MV-4-11 (cell line): ENCODE data around the gene FLT3LG.
"Not testable (repeated sequence)": the region's sequence is repeated elsewhere in the genome, so short reads cannot be mapped to it uniquely, and the experiment has no call there.

Experiments
- DNase-seq: peaks from one replicate; lab custom pipeline; 2025; lab: John Stamatoyannopoulos, UW

FLT3LG gene

DNA sequence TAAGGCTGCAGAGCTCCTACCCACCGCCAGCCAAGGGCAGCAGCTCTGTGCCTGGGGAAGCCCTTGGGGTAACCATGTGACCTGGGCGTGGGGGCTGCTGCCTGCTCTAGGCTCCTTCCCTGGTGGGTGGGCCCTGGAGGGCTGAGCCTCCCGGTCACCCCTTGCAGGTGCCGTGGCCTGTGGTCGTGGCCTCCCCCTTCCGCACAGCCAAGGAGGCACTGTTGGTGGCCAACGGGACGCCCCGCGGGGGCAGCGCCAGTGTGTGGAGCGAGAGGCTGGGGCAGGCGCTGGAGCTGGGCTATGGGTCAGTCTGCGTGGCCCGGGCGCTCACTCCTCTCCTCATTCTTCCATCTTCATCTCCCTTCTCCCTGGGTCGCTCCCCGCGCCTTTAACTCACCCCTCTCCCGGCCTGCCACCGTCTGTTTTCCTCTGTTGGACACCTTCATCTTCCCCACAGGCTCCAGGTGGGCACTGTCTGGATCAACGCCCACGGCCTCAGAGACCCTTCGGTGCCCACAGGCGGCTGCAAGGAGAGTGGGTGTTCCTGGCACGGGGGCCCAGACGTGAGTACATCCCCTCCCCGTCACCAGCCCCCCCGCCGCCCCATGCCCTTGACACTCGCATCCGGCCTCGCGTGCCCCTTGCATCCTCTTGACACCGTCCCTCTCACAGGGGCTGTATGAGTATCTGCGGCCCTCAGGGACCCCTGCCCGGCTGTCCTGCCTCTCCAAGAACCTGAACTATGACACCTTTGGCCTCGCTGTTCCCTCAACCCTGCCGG is 9.9 kb upstream of the FLT3LG start:
- no peak for DNase-seq

DNA sequence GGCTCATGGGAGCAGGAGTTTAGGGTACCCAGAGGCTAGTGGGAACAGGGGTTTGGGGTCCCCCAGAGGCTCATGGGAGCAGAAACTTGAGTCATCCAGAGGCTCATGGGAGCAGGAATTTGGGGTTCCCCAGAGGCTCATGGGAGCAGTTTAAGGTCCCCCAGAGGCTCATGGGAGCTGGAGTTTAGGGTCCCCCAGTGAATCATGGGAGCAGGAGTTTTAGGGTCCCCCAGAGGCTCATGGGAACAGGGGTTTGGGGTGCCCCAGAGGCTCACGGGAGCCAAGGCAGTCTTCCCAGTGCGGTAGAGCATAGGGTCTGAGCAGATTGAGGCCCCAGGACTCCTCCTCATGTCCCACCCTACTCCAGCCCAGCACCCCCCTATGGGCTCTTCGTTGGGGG is 8.6 kb upstream of the FLT3LG start:
- no peak for DNase-seq

DNA sequence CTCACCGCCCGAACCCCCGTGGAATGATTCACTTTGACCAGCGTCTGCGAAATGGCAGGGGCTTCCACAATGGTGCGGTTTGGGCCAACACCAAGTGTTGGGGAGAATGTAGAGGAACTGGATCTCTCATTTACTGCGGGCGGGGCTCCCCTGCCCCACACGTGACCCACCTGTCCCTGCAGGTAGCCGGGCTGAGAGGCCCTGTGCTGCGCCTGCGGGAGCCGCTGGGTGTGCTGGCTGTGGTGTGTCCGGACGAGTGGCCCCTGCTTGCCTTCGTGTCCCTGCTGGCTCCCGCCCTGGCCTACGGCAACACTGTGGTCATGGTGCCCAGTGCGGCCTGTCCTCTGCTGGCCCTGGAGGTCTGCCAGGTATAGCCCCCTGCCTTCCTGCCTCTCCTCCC is 5.8 kb upstream of the FLT3LG start:
- DNase-seq: no peak

DNA sequence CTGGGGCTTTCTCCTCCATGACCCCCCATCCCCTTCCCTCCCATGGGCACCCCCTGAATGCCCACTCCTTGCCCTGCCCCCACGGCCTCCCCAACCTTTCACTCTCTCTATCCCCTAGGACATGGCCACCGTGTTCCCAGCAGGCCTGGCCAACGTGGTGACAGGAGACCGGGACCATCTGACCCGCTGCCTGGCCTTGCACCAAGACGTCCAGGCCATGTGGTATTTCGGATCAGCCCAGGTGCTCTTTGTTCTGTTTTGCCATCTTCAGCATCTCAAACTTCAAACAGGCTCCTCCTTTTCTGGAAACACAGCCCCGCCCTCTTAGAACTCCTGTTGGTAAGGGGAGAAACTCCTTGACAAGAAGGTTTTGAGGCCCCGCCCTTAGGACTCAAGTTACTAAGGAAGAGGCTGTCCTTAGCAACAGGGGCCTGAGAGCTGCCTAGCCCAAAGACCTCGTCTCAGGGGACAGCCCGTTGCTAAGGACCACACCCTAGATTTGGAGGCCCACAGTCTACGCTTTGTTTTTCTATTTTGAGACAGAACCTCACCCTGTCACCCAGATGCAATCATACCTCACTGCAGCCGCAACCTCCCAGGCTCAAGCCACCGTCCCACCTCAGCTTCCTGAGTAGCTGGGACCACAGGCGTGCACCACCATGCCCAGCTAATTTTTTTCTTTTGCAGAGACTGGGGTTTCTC is 5.1 kb upstream of the FLT3LG start:
- peak; percentile 80 for DNase-seq

DNA sequence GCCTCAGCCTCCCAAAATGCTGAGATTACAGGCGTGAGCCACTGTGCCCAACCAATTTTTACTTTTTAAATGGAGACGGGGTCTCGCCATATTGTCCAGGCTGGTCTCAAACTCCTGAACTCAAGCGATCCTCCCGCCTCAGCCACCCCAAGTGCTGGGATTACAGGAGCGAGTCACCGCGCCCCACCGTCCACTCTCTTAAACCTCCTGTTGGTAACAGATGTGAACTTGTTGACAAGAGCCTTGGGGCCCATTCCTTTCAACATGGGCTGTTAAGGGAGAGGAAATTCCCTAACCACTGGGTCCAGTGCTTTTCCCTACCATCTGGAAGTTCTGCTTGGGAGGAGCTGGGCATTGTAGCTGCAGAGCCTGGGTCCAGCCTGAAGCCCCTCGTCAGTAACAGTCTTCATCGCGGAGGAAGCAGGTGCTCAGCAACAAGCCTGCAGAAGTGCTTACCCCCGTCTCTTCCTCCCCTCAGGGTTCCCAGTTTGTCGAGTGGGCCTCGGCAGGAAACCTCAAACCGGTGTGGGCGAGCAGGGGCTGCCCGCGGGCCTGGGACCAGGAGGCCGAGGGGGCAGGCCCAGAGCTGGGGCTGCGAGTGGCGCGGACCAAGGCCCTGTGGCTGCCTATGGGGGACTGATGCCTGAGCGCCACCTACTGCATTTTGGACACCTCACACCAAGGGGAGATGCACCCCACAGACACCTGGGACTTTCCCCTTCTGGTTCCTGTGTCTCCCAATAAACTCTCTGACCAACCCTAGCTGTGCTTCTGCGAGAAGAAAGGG is 4.0 kb upstream of the FLT3LG start:
- DNase-seq: peak; percentile 50

DNA sequence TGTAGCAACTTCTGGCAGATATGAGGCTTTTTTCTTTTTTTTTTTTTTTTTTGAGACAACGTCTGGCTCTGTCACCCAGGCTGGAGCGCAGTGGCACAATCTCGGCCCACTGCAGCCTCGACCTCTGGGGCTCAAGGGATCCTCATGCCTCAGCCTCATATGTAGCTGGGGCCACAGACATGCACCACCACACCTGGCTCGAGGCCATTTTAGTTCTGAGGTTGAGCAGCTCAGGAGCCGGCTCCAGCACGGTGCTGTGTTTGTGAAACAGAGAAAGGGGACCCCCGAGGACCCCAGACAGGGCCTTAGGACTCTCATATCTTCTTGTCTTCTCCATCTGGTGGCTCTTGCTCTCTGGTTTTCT is 3.4 kb upstream of the FLT3LG start:
- DNase-seq: no peak

DNA sequence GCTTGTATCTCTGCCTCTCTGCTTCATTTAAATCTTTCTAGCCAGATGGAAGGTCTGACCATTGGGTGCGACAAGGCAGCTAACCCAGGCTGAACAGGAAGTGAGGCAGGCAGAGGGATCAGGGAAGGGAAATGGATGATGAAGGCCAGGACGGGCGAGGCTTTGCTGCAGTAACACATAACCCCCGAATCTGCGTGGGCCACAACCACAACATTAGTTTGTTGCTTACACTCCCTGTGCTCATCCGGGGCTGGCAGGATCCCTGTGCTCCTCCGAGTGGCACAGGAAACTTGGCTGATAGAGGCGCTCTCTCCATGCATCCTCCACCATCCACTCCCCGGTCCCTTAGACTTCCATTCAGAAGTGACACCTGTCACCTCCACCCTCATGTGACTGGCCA is 1.1 kb upstream of the FLT3LG start:
- DNase-seq: peak; percentile 36

DNA sequence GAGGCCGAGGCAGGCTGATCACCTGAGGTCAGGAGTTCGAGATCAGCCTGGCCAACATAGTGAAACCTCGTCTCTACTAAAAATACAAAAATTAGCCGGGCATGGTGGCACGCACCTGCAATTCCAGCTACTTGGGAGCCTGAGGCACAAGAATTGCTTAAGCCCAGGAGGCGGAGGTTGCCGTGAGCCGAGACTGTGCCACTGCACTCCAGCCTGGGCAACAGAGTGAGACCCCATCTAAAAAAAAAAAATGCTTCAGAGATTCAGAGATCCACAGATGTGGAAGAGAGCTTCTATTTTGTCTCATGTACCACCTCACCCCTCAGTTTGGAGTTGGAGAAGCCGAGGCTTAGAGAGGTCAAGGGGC is 531 bp upstream of the FLT3LG start:
- DNase-seq: not testable (repeated sequence)

DNA sequence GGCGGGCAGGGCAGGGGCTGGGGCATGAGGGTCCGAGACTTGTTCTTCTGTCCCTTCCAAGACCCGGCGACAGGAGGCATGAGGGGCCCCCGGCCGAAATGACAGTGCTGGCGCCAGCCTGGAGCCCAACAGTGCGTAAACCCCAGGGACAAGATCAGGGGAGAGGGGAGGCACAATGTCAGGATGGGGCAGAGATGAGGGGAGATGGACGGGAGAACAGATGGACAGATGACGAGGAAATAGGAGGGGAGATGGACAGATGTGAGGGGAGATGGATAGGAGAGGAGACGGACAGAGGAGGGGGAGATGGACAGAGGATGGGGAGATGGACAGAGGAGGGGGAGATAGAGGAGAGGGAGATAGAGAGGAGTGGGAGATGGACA is 518 bp downstream of the FLT3LG start:
- no peak for DNase-seq

DNA sequence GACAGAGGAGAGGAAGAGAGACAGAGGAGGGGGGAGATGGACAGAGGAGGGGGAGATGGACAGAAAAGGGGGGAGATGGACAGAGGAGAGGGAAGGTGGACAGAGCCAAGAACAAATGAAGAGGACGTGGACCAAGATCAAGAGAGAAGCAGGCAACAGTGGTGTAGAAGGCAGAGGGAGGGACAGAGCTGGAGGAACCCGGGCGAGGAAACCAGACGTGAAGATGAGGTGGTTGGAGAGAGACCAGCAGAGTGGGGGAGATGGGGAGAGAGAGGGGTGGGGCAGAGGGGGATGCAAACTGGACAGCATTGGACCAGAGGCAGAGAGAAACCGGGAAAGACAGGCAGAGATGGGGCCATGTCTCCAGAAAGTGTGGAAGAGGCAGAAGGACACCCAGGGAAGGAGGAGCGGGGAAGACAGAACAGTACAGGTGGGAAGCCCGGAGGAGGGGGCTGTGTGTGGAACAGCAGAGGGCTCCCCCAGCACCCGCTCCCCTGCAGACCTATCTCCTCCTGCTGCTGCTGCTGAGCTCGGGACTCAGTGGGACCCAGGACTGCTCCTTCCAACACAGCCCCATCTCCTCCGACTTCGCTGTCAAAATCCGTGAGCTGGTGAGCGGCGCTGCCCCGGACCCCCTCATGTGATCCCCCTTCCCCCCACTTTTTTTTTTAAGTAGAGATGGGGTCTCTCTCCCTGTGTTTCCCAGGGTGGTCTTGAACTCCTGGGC is 1.3 kb downstream of the FLT3LG start:
- DNase-seq: no peak

DNA sequence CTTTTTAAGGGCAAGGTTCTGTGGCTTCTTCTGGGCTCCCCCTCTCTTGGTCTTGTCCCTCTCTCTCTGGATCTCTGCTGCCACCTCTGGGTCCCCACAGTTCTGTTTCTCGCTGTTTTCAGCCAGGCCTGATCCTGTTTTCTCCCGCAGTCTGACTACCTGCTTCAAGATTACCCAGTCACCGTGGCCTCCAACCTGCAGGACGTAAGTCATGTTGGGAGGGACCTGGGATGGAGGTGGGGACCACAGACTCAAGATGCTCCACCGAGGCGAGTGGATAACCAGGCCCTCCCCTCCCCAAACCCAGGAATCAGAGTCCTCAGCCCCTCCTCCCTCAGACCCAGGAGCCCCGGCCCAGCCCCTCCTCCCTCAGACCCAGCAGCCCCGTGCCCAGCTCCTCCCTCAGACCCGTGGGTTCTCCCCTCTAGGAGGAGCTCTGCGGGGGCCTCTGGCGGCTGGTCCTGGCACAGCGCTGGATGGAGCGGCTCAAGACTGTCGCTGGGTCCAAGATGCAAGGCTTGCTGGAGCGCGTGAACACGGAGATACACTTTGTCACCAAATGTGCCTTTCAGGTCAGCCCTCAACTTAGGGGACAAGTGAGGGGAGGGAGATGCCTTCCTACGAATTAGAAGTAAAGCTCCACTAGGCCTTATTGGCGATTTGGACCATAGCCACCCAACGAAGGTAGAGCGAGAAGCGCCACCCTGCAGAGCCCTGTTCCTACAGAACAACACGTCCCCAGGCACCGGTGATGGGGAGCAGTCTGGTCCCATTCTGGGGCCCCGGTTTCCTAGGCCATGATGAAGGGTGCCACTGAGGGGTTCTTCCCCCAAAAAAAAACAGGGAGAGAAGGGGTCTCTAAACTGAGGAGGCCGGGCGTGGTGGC is 2.2 kb downstream of the FLT3LG start:
- no peak for DNase-seq

DNA sequence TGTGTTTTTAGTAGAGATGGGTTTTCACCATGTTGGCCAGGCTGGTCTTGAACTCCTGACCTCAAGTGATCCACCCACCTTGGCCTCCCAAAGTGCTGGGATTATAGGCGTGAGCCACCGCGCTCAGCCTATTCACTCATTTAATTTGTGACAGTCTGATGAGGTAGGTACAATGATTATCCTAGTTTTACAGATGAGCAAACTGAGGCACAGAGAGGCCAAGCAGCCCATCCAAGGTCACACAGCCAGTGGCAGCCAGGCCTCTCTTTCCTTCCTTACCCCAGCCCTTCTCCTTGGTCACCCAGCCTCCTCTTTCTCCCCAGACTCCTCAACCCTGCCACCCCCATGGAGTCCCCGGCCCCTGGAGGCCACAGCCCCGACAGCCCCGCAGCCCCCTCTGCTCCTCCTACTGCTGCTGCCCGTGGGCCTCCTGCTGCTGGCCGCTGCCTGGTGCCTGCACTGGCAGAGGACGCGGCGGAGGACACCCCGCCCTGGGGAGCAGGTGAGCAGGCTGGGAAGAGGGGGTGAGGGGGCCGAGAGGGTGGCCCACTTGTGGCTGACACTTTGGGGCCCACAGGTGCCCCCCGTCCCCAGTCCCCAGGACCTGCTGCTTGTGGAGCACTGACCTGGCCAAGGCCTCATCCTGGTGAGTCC is 6.1 kb downstream of the FLT3LG start:
- no peak for DNase-seq

DNA sequence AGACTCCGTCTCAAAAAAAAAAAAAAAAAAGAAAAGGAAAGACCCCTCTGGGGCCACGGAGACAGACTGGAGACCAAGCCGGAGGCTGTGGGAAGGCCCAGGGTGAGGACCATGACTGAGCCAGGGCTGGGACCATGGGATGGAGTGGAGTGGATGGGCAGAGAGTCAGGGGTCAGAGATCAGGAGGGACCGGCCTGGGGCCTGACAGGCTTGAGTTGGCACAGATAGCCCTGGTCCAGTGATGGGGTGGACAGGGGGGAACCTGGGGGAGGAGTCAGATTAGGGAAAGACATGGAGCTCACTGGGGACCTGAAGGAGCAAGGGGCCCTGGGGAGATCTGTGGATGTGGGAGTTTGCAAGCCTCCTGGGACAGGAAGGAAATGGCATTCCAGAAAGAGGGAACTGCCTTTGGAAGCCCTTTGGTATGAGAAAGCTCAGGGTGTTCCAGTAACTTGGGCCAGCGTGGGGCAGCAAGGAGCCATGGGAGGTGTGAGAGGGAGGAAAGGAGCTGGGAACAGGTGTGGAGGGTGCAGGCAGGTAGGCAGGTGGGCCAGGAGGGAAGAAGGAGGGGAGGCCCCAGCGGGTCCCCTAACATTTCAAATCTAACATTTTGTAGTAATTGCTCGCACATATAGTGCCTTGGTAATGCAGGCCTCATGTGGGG is 7.1 kb downstream of the FLT3LG start:
- no peak for DNase-seq

DNA sequence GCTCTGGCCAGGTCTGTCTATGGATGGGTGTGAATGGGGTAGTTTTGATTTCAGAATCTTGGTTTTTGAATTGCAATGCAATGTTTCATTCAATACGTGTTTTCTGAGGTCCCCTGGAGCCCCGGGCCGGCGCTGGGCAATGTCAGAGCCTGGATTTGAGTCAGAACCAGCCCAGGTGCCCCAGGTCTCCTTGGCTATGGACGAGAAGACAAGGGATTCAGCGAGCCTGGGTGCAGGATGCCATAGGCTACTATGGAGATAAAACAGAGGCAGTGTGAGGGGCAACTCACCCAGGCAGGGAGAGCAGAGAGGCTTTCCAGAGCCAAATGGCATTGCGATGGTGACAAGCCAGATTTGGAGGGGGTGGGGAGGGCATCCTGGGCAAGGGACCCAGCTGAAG is 12.2 kb downstream of the FLT3LG start:
- no peak for DNase-seq

DNA sequence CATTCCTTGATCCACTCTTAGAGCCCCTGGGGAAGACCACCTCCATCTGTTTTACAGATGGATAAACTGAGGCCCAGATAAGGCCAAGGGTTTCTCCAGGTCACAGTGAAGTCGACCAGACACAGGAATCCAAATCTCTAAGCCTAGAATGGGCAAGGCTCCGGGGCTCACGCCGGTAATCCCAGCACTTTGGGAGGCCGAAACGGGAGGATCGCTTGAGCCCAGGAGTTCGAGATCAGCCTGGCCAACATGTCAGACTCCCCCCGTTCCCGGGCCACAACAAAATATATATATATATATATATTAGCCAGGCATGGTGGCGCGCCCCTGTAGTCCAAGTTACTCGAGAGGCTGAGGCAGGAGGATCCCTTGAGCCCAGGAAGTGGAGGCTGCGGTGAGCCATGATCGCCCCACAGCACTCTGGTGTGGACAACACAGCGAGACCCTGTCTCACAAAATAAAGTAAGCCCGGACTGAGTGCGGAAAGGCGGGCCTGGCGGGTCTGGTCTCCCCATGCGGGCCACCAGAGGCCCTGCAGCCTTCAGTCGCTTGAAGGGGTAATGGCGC is 12.8 kb downstream of the FLT3LG start:
- DNase-seq: no peak

DNA sequence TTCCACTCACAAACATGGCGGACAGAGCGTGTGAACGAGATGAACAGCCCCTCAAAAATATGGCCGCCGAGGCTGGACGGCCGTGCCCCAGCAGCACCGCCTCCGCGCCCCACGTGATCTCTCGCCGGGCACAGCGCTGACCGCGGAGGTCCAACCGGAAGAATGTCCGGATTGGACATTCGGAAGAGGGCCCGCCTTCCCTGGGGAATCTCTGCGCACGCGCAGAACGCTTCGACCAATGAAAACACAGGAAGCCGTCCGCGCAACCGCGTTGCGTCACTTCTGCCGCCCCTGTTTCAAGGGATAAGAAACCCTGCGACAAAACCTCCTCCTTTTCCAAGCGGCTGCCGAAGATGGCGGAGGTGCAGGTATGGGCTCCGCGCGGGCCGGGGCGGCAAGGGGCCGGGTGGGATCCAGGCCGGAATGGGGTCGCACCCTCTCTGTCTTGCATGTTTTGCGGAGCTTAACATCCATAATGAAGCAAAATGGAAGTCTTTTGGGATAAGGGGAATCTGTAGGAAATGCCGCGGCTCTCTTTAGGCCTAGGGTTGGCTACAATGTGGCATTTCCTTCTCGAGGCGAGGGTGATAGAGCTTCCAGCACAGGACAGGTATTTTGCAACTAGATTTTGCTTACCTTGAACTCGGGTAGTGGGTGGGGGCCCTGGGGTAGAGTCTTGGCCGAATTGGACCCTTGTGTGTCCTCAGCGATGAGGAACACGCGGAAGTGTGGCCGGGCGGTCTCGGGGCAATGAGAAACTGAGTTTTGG is 13.4 kb downstream of the FLT3LG start, which contains the start of gene RPL13A:
Gene RPL13A (plus strand): TSS at position 332 of the 769 bp plus-strand sequence. CDS start 22 bp downstream, at position 354.
- DNase-seq: peak; percentile 100

DNA sequence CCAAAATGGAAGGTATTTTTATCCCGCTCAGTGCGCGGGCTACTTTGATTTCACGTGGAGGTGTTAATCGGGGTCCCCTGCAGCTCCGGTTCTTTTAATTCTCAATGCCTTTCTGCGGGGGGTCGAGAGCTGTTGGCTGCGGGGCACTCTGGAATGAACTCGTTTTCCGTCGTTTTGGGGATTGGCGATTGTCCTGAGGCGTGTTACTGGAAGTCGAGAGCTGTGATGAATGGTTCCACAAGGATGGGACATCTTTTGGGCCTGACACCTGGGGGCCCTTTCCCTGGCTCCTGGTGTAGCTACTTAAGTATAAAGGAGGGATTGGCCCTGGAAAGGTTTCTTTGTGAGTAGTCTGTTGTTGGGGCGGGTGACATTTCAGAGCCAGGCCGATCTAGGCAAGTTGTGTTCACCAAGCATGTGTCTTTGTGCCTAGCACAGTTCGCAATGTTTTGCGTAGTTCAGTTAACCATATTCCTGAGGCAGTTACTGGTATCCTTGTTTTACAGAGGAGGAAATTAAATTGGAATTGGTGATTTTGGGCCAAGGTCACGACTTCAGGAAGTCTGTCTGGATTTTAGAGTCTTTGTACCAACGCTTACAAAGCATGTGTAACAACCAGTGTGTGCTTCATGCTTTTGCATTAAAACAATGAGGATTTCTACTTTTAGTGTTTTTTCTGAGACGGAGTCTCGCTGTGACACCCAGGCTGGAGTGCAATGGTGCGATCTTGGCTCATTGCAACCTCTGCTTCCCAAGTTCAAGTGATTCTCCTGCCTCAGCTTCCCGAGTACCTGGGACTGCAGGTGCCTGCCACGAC is 14.2 kb downstream of the FLT3LG start:
- no peak for DNase-seq

DNA sequence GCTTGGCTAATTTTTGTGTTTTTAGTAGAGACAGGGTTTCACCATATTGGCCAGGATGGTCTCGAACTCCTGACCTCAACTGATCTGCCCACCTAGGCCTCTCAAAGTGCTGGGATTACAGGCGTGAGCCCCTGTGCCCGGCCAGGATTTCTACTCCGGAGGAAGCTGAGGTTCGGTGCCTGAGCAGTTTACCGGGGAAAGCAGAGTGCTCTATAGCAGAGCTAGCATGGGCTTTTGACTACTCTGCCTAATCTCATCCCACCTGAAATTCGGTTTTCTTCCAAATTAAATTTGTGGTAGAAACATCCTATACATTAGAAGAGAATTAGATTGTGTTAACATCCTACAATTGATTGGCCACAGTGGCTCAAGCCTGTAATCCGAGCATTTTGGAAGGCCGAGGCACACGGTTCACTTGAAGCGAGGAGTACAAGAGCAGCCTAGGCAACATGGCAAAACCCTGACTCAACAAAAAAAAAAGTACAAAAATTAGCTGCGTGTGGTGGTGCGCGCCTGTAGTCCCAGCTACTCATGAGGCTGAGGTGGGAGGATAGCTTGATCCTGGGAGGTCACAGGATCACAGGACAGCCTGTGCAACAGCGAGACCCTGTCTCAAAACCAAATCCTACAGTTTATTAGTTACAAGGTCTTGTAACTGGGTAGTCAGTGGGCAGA is 15.0 kb downstream of the FLT3LG start:
- no peak for DNase-seq
